ELR (cell line): ENCODE measurements around the gene HOXA11.
A peak's percentile ranks its signal among the peaks of the same experiment; 100 is the strongest.

ENCODE experiments used
- DNase-seq: peaks from one replicate; pipeline ENCODE4 v3.0.0-alpha.2; 2015; ENCODE audit warnings: low read depth

HOXA11 gene

GRCh38 chr7:27169658-27170425 lies 15.2 kb downstream of the HOXA11 start:
- peak; percentile 91 for DNase-seq

DNA sequence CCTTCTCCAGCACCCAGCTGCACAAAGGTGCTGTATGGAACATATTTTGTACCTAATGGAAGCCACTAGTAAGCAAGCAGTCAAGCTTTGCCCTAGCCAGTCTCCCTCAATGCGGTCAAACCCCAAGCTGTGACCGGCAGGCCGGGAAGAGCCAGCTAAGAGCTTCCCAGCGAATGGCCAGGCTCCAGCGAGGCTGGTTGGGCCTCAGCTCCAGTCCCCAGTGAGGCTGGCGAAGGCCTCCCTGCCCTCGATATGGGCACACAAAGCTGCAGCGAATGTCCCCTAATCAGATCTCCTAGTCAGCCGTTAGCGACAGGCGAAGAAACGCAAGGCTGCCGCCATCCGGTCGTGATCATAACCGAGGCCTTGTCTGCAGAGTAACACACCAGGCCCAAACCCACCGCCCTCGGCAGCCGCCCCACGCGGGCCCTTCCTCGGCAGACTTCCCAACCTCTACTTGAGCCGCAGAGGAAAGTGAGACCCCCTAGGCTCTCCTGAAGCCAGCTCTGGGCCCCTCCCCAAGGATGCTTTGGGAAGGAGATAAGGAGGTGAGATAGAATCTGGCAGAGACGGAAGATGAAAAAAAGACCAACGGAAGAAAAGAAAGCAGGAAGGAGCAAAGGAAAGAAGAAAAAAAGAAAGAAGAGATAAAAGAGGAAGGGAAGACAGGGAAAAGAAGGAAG lies 16.6 kb downstream of the HOXA11 start:
- DNase-seq = peak; percentile 81

DNA sequence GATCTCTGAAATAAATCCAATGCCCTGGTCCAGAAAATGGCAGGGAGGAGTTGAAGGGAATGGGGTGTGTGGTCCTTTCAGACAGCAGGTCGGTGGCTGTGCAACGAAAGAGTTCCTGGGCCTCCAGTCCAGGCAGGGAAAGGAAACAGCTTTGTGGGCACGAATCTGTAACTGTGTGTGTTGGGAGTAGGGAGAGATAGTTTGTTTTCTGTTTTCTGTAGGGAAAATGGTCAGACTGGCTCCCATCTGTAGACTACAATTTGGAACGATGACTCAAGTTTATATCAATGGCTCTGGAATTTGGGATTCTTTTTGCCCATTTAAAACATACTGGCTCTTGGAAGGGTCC lies 17.1 kb downstream of the HOXA11 start:
- DNase-seq = peak; percentile 84

- peak; percentile 89 for DNase-seq
Observed at GRCh38 chr7:27166531-27167505, 18.2 kb downstream of the HOXA11 start.

GRCh38 chr7:27165996-27166530 lies 19.0 kb downstream of the HOXA11 start:
- DNase-seq = peak; percentile 57

DNA sequence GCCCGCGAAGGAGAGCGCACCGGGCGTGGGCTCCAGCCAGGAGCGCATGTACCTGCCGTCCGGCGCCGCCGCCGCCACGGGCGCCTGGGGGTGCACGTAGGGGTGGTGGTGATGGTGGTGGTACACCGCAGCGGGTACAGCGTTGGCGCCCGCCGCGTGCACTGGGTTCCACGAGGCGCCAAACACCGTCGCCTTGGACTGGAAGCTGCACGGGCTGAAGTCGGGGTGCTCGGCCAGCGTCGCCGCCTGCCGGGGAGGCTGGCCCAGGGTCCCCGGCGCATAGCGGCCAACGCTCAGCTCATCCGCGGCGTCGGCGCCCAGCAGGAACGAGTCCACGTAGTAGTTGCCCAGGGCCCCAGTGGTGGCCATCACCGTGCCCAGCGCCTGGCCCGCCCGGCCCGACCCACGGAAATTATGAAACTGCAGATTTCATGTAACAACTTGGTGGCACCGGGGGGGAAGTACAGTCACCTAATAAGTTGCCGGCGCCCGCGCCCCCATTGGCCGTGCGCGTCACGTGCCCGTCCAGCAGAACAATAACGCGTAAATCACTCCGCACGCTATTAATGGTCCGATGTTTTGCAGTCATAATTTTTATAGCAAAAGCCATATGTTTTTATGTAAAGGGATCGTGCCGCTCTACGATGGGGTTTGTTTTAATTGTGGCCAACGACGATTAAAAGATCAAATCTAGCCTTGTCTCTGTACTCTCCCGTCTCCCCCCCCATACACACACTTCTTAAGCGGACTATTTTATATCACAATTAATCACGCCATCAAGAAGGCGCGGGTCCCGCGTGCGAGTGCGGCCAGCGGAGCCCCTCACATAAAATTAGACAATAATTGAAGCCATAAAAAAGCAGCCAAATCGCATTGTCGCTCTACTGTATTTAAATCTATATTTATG lies 19.7 kb downstream of the HOXA11 start, which contains the start of gene HOXA9:
HOXA9 (minus strand) TSS at position 449 of the 907 bp plus-strand sequence; CDS start at position 369, 80 bp downstream.
- DNase-seq = peak; percentile 73

DNA sequence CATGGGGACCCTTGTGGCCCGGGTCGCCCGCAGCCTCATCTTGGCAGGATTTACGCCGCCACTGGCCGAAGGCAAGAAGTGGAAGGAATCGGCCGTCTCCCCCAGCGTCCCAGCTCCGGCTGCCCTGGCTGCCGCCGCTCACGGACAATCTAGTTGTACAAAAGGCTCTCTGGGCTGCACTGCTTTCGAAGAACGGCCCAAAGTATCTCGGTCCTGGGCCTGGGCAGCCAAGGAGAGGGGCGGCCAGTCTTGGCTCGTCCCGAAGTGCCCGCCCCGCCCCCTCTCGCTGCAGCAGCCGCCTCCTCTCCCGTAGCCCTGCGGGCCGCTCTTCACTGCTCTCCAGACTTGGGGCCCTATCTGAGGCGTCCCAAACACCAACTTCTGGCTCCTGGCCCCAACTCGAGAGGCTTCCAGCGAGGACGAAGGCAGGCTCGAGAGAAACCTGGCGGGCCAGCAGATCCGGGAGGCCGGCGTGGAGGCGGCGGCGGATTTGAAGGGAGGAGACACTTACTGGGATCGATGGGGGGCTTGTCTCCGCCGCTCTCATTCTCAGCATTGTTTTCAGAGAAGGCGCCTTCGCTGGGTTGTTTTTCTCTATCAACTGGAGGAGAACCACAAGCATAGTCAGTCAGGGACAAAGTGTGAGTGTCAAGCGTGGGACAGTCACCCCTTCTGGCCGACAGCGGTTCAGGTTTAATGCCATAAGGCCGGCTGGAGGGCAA lies 20.5 kb downstream of the HOXA11 start:
- no peak for DNase-seq

- no peak for DNase-seq
Observed at GRCh38 chr7:27164045-27164366, 21.0 kb downstream of the HOXA11 start.

DNA sequence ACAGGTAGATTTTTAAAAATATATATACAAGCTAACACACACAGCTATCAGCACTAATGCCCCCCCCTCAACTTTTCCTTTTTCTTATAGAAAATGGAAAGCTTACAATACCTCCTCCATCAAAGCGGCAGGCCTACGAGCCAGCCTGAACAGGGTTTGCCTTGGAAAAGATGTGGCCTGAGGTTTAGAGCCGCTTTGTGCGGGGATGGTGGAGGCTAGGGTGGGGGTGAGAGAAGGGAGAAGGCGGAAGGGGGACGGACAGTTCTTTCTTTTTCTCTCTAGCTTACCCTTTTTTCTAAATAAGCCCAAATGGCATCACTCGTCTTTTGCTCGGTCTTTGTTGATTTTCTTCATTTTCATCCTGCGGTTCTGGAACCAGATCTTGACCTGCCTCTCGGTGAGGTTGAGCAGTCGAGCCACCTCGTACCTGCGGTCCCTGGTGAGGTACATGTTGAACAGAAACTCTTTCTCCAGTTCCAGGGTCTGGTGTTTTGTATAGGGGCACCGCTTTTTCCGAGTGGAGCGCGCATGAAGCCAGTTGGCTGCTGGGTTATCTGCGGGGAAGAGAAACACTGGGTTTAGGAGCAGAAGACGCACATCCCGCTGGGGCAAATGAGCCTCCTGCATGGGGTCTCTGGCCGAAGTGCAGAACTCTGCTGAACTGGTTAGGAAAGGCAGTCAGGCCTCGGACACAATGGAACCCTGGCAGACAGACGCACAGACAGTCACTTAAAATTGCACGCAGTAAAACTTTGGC lies 21.6 kb downstream of the HOXA11 start:
- no peak for DNase-seq

- DNase-seq = no peak
Observed at GRCh38 chr7:27162561-27163287, 22.3 kb downstream of the HOXA11 start.

DNA sequence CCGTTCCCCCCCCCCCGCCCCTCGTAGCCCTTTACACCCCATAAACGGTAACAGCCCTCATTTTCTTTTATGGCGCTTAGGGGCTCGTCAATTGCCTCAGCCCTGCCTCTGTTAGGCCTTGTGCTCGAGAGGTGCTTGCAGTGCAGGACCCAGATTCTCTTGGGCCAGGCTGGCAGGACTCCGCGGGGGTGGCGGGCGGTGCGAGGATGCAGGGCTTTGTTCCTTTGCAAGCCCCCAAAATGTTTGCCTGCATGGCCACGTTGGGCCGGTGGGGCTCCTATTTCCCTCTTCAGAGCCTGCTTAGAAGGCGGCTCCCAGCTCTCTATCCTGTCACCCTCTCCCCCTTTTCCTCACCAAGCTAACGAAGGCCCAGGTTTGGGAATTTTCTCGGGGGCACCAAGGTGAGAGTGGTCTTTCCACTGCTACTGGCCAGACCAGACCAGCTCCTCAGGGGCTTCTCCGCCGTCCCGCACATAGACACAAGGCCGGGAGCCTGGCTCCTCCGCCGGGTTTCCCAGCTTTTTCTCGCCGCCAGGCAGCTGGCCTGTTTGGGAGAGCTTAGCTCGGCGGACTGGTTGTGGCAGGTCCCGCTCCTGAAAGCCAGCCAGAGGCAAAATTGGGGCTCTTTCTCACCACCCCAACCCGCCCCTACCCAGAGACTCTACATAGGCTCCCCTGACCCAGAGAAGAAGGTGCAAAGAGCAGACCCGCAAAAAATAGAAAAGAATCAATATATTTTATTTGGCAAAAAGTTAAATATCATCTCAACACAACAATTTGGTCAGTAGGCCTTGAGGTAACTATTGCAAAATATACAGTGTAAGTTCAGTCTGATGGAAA lies 23.1 kb downstream of the HOXA11 start:
- no peak for DNase-seq

DNA sequence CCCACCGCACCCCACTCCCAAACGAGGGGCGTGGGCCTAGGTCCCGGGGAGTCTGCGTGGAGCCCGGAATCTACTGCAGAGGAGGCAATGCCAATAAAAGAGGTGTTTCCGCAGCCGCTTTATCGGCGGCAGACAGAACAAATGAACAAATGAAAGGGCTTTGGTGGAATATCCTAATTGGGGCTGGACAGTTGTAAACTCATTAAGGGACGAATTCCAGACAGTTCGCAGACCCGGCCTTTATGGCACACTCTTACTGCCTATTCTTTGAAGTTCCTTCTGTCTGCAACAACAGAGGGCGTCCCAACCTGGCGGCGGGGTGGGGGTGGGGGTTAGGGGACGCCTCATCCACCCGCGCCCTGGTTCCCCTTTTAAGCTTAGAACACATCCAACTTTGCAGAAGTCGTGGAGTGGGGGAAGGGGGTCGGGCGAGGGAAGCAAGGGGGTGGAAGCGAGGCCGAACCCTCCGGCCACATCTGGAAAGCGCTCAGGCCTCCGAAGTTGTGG lies 23.8 kb downstream of the HOXA11 start:
- no peak for DNase-seq

DNA sequence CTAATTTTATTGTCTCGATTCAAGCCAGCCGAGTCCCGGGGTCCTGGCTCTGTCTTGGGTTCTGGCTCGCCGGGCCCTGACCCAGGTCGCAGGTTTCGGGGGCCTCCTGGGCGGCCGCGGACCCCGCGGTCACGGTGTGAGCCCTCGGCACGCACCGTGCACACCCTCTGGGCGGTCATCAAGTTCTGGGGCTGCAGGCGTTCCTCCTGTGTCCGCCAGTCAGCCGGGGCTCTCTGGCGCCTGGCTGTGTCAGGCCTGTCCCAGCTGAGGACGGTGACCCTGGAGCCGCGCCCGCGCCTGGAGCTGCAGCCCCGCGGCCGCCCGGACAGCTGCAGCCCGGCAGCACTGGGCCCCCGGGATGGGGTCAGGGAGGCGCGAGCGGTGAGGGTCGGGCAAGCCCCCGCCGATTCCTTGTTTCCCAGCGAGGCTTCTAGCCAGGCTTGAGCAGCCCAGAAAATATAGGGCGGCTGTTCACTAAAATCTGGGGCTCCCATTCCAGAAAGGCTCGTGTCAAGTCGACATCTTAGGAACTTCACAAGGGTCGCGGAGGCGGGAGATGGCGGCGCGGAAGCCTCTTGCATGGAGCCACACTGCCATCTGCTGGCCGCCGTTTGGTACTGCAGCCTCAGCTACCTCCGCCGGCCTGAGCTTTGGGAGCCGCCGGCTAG lies 24.4 kb downstream of the HOXA11 start:
- peak; percentile 90 for DNase-seq

DNA sequence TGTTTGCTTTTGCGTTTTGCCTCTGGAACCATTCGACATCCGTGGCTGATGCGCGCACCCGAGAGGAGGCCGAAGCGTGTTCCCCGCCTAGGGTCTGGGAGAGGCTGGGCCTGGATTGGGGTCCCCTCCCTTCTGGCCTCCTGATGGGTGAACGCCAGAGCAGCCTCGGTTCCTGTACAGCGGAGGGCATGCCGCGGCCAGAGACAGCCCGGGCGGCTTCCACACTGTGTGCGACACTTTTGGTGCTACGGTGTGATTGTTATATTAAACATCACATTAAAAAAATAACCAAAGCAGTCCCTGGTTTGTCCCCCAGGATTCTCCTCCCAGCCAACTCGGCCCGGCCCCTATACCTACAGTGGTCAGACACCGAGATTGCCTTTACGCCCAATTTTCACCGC lies 24.9 kb downstream of the HOXA11 start:
- DNase-seq = no peak

GRCh38 chr7:27159266-27160144 lies 25.5 kb downstream of the HOXA11 start:
- no peak for DNase-seq
